Endothelial cell of umbilical vein (primary cell): ENCODE results near the gene CIBAR2. TPM values are rescaled to one million over a fixed set of nuclear protein-coding genes. Genes with fewer than 3 reads are reported as not detected.

Experiments
- BruUV-seq: library from RNA; stranded (reverse); fragments of 400-500 nt; replicated peaks from 2 replicates; lab custom pipeline; 2021; lab: Mats Ljungman, UMichigan
- CTCF ChIA-PET: fragments of 300-600, 350-600 bp; sonication (Branson Sonifier 250); formaldehyde crosslinking; loops from one replicate; lab custom pipeline; 2021; ENCODE audit warnings: antibody characterized with exemption, inconsistent platforms; lab: Charles Lee
- POLR2A ChIA-PET: fragments of 300-600, 350-600 bp; sonication (Branson Sonifier 250); formaldehyde crosslinking; loops from one replicate; lab custom pipeline; 2021; ENCODE audit warnings: antibody characterized with exemption, inconsistent platforms; lab: Charles Lee
- DNase-seq: peaks from one replicate; pipeline ENCODE4 v3.0.0-alpha.2; 2011; ENCODE audit warnings: low read depth, low spot score
- FAIRE-seq: peaks from 2 replicates; lab custom pipeline; 2011; peaks lifted over from hg19 to GRCh38; lab: Jason Lieb, UNC
- H2AFZ ChIP-seq: 2 replicates; pipeline ENCODE4 v1.6.0; 2012; ENCODE audit warnings: low read depth, low read length, control low read depth, inconsistent platforms
- H3K27ac ChIP-seq: 2 replicates; pipeline ENCODE4 v1.5.1; 2011; ENCODE audit warnings: low read depth, mild to moderate bottlenecking, control low read depth, low read length, moderate library complexity; ENCODE audit not compliant: insufficient read depth
- H3K27me3 ChIP-seq, 2 experiments: 2 replicates each; pipeline versions ENCODE4 v1.6.0 to v1.6.1; 2011; ENCODE audit warnings: low read length in 2 of 2, mixed read lengths in 1 of 2; ENCODE audit not compliant: control insufficient read depth in 2 of 2, insufficient read depth in 2 of 2
- H3K36me3 ChIP-seq, 2 experiments: 2 replicates in 1 of 2; 3 replicates in 1 of 2; pipeline ENCODE4 v1.5.1; 2011; ENCODE audit warnings: low read length in 2 of 2, mild to moderate bottlenecking in 1 of 2, moderate library complexity in 1 of 2; ENCODE audit not compliant: control insufficient read depth in 2 of 2, insufficient read depth in 2 of 2; ENCODE audit errors: extremely low read depth in 1 of 2
- H3K4me1 ChIP-seq: 3 replicates; pipeline ENCODE4 v1.5.1; 2011; ENCODE audit warnings: mild to moderate bottlenecking, low read length; ENCODE audit not compliant: control insufficient read depth, insufficient read depth; ENCODE audit errors: extremely low read depth
- H3K4me2 ChIP-seq: 2 replicates; pipeline ENCODE4 v1.6.1; 2011; ENCODE audit warnings: low read length, control low read depth, mixed read lengths; ENCODE audit not compliant: insufficient read depth
- H3K4me3 ChIP-seq, 3 experiments: fragments of 200-600 bp in 1 of 3; sonication (generic), shearing (Covaris generic) in 1 of 3; replicated peaks in 1 of 3; 2 replicates each; pipeline ENCODE4 v1.5.1; 2011 to 2016; ENCODE audit warnings: control low read depth in 3 of 3, low read length in 3 of 3, mild to moderate bottlenecking in 2 of 3, inconsistent platforms in 1 of 3, low read depth in 1 of 3, moderate library complexity in 1 of 3; ENCODE audit not compliant: insufficient read depth in 1 of 3
- H3K79me2 ChIP-seq: 2 replicates; pipeline ENCODE4 v1.6.0; 2012; ENCODE audit warnings: low read length, inconsistent platforms; ENCODE audit not compliant: control insufficient read depth, insufficient read depth
- H3K9ac ChIP-seq: replicated peaks from 2 replicates; pipeline ENCODE3; 2011; ENCODE audit warnings: low read length, control low read depth; ENCODE audit not compliant: insufficient read depth; ENCODE audit errors: extremely low read depth
- H3K9me1 ChIP-seq: replicated peaks from 3 replicates; pipeline ENCODE4 v1.6.0; 2011; ENCODE audit warnings: mild to moderate bottlenecking, low read length; ENCODE audit not compliant: control insufficient read depth, insufficient read depth; ENCODE audit errors: extremely low read depth
- H3K9me3 ChIP-seq: replicated peaks from 2 replicates; pipeline ENCODE4 v1.5.1; 2012; ENCODE audit warnings: low read length, inconsistent platforms; ENCODE audit not compliant: control insufficient read depth, insufficient read depth
- H4K20me1 ChIP-seq: replicated peaks from 2 replicates; pipeline ENCODE3; 2011; ENCODE audit warnings: mild to moderate bottlenecking, low read length; ENCODE audit not compliant: control insufficient read depth, insufficient read depth; ENCODE audit errors: extremely low read depth
- CTCF ChIP-seq, 2 donors: IDR thresholded peaks; 1 replicate in 1 of 2; 2 replicates in 1 of 2; pipeline ENCODE4 v1.5.1; 2011; ENCODE audit warnings: low read length in 2 of 2, mild to moderate bottlenecking in 2 of 2, moderate library complexity in 2 of 2, control low read depth in 1 of 2, inconsistent platforms in 1 of 2, low read depth in 1 of 2; ENCODE audit not compliant: insufficient read depth in 1 of 2; ENCODE audit errors: extremely low read depth in 1 of 2
- EZH2 ChIP-seq: IDR thresholded peaks from 2 replicates; pipeline ENCODE4 v1.6.1; 2012; ENCODE audit warnings: borderline replicate concordance, low read depth, mild to moderate bottlenecking, moderate library complexity, low read length, inconsistent platforms; ENCODE audit not compliant: severe bottlenecking
- FOS ChIP-seq: IDR thresholded peaks from 2 replicates; pipeline ENCODE4 v1.6.1; 2011; ENCODE audit warnings: mild to moderate bottlenecking, low read length, moderate library complexity, borderline replicate concordance; ENCODE audit not compliant: insufficient read depth
- GATA2 ChIP-seq: IDR thresholded peaks from 2 replicates; pipeline ENCODE4 v1.7.0; 2011; ENCODE audit warnings: low read depth, mild to moderate bottlenecking, moderate library complexity, mixed read lengths, low read length; ENCODE audit not compliant: insufficient read length, insufficient read depth
- JUN ChIP-seq: IDR thresholded peaks from 2 replicates; pipeline ENCODE4 v1.6.1; 2011; ENCODE audit warnings: borderline replicate concordance, low read depth; ENCODE audit not compliant: insufficient read length, insufficient read depth
- MAX ChIP-seq: IDR thresholded peaks from 2 replicates; pipeline ENCODE4 v1.6.1; 2011; ENCODE audit not compliant: insufficient read depth, insufficient read length
- MYC ChIP-seq: IDR thresholded peaks from one replicate; pipeline ENCODE4 v1.6.1; 2011; ENCODE audit warnings: mild to moderate bottlenecking, low read depth, low read length
- POLR2A ChIP-seq: IDR thresholded peaks from 2 replicates; pipeline ENCODE4 v1.6.1; 2012; ENCODE audit warnings: low read depth, mild to moderate bottlenecking, control low read depth, low read length
- POLR2AphosphoS5 ChIP-seq: IDR thresholded peaks from 2 replicates; pipeline ENCODE4 v1.6.1; 2012; ENCODE audit warnings: low read depth, mild to moderate bottlenecking, control low read depth, low read length, moderate library complexity; ENCODE audit not compliant: insufficient read depth
- dilution Hi-C: fragments of 300-500 bp; cut with MboI; formaldehyde crosslinking; loops from one replicate; pipeline ENCODE4 v1.15.0; 2019; ENCODE audit warnings: low sequenced_read_pairs; ENCODE audit not compliant: extremely low pct_ligation_motif_present
- intact Hi-C: fragments of 100-400 bp; cut with micrococcal nuclease; formaldehyde crosslinking; loops from one replicate; pipeline ENCODE4 v1.10.0; 2022
- polyA plus RNA-seq, 4 experiments: library from polyadenylated mRNA; depleted of rRNA in 3 of 4; stranded (reverse) in 3 of 4; unstranded in 1 of 4; fragments of >200 nt; gene quantifications; 2 replicates each; pipeline versions ENCODE4 v1.2.1 to v1.2.3, GENCODE V29; 2011 to 2012; ENCODE audit warnings: missing spikeins in 1 of 4
- total RNA-seq: library from RNA; stranded (reverse); gene quantifications from 2 replicates; pipeline ENCODE4 v1.2.3, GENCODE V29; 2021

Gene CIBAR2
- total and polyA plus RNA-seq, 2 donors (not counting 3 experiments of a cell fraction or from before 2014, with no cell fraction given) = 0.07 TPM; not detected in 1

GRCh38 chr16:85110105-85110504 is 2.2 kb downstream of the CIBAR2 start:
- TF ChIP-seq MYC (no peak), EZH2 (no peak), CTCF (IDR thresholded peaks at IDR 0.05; ENCODE audit: extremely low read depth in 1 of 2, insufficient read depth in 1 of 2, low read depth in 1 of 2, low read length in 2 of 2) (no peak), POLR2AphosphoS5 (no peak), JUN (no peak), GATA2 (no peak), POLR2A (no peak), MAX (no peak), FOS (no peak)
- Histone ChIP-seq H3K79me2 (no peaks in the 10 kb centered on the region), H3K27ac (no peak overlapping the region), H3K36me3 (no peaks in the 10 kb centered on the region), H3K9ac (no peak overlapping the region), H4K20me1 (no peaks in the 10 kb centered on the region), H2AFZ (no peak overlapping the region), H3K27me3 (no peaks in the 10 kb centered on the region), H3K9me3 (no peaks in the 10 kb centered on the region), H3K4me1 (no peaks in the 10 kb centered on the region), H3K9me1 (no peaks in the 10 kb centered on the region), H3K4me3 (no peak overlapping the region), H3K4me2 (no peak overlapping the region)
- CTCF ChIA-PET = no interaction called here
- BruUV-seq = no TSS peak
- POLR2A ChIA-PET = no interaction called here
- intact Hi-C loops = loop anchor here (10.0 kb wide), 1 partner anchor 225 kb away; no protein-coding TSS in a partner anchor
- DNase-seq (no peak), FAIRE-seq (no peak)
- dilution Hi-C loops = no loop called here
